PC-9 (cell line): ENCODE measurements around the gene ERC1. TPM values are rescaled to one million over a fixed set of nuclear protein-coding genes. Genes with fewer than 3 reads are reported as not detected.

Source experiments
- BruUV-seq: library from RNA; stranded (reverse); fragments of 400-500 nt; replicated peaks from 2 replicates; lab custom pipeline; 2021; lab: Mats Ljungman, UMichigan
- CTCF ChIA-PET: fragments of 300-600 bp; sonication (Branson Sonifier 250); formaldehyde crosslinking; loops from one replicate; lab custom pipeline; 2022; ENCODE audit warnings: antibody characterized with exemption; lab: Charles Lee
- POLR2A ChIA-PET: fragments of 300-600 bp; sonication (Branson Sonifier 250); formaldehyde crosslinking; loops from one replicate; lab custom pipeline; 2022; ENCODE audit warnings: antibody characterized with exemption; ENCODE audit not compliant: unreplicated experiment; lab: Charles Lee
- DNase-seq, 2 experiments: peaks; one replicate each; pipeline versions ENCODE4 v3.0.0 to v3.0.0-alpha.2; 2015 to 2022; ENCODE audit warnings: mixed read lengths in 1 of 2
- H2AFZ ChIP-seq: fragments of 200-600 bp; sonication (generic); 2 replicates; pipeline ENCODE4 v1.8.1; 2017; ENCODE audit warnings: antibody characterized with exemption
- H3F3A ChIP-seq: fragments of 200-600 bp; sonication (generic); 2 replicates; pipeline ENCODE4 v1.8.1; 2017; ENCODE audit warnings: antibody characterized with exemption, mild to moderate bottlenecking, low read depth; ENCODE audit not compliant: insufficient read depth
- H3K27ac ChIP-seq: fragments of 200-600 bp; sonication (generic); 2 replicates; pipeline ENCODE4 v1.6.1; 2016; ENCODE audit warnings: mixed run types
- H3K27me3 ChIP-seq: fragments of 200-600 bp; sonication (generic); 2 replicates; pipeline ENCODE4 v1.6.1; 2016; ENCODE audit warnings: low read depth, mixed run types; ENCODE audit not compliant: insufficient read depth
- H3K36me3 ChIP-seq: fragments of 200-600 bp; sonication (generic); 2 replicates; pipeline ENCODE4 v1.6.1; 2016; ENCODE audit warnings: low read depth, mixed run types
- H3K4me1 ChIP-seq: fragments of 200-600 bp; sonication (generic); replicated peaks from 2 replicates; pipeline ENCODE4 v1.6.1; 2016; ENCODE audit warnings: mixed run types; ENCODE audit not compliant: insufficient read depth
- H3K4me2 ChIP-seq: fragments of 200-600 bp; sonication (generic); 2 replicates; pipeline ENCODE4 v1.6.1; 2017; ENCODE audit warnings: mixed run types
- H3K4me3 ChIP-seq: fragments of 200-600 bp; sonication (generic); 2 replicates; pipeline ENCODE4 v1.6.1; 2016; ENCODE audit warnings: mixed run types
- H3K79me2 ChIP-seq: fragments of 200-600 bp; sonication (generic); 2 replicates; pipeline ENCODE4 v1.6.1; 2017; ENCODE audit warnings: low read depth, mixed run types
- H3K9me2 ChIP-seq: fragments of 200-600 bp; sonication (generic); 2 replicates; pipeline ENCODE4 v1.8.1; 2017; ENCODE audit warnings: mild to moderate bottlenecking; ENCODE audit not compliant: insufficient read depth
- H3K9me3 ChIP-seq: fragments of 200-600 bp; sonication (generic); 2 replicates; pipeline ENCODE4 v1.8.1; 2016; ENCODE audit warnings: low read depth; ENCODE audit not compliant: insufficient read depth
- H4K20me1 ChIP-seq: fragments of 200-600 bp; sonication (generic); 2 replicates; pipeline ENCODE4 v1.8.1; 2017; ENCODE audit not compliant: insufficient read depth
- CTCF ChIP-seq: fragments of 200-600 bp; sonication (generic); conservative IDR thresholded peaks from 2 replicates; pipeline ENCODE4 v1.6.1; 2017; ENCODE audit warnings: mixed run types, antibody characterized with exemption, mild to moderate bottlenecking, moderate library complexity
- EZH2 ChIP-seq: fragments of 200-600 bp; sonication (generic); IDR thresholded peaks from 2 replicates; pipeline ENCODE4 v1.8.0; 2017; ENCODE audit warnings: antibody characterized with exemption, low read depth
- intact Hi-C: fragments of 100-400 bp; cut with micrococcal nuclease; formaldehyde crosslinking; loops from one replicate; pipeline ENCODE4 v1.10.0; 2022; ENCODE audit not compliant: unreplicated experiment
- total RNA-seq: library from RNA; stranded (reverse); gene quantifications from 2 replicates; pipeline ENCODE4 v1.2.3, GENCODE V29; 2021

The ERC1 gene
- total RNA-seq, 1 experiment from 2014 or later, result 52.0 TPM

GRCh38 chr12:1293901-1294300 lies 302.9 kb downstream of the ERC1 start:
- Histone ChIP-seq H3K4me2 (no peak overlapping the region), H3K4me3 (no peak overlapping the region), H3K79me2 (no peaks in the 10 kb centered on the region), H3K27ac (no peak overlapping the region), H2AFZ (no peak overlapping the region), H4K20me1 (no peaks in the 10 kb centered on the region), H3K36me3 (no peaks in the 10 kb centered on the region), H3K4me1 (no peaks in the 10 kb centered on the region), H3F3A (no peaks in the 10 kb centered on the region), H3K27me3 (no peaks in the 10 kb centered on the region), H3K9me2 (no peaks in the 10 kb centered on the region), H3K9me3 (no peaks in the 10 kb centered on the region)
- POLR2A ChIA-PET, result no interaction called here
- DNase-seq, result no peak
- intact Hi-C loops, result no loop called here
- no TSS peak for BruUV-seq
- TF ChIP-seq EZH2 (no peak), CTCF (no peak)
- CTCF ChIA-PET, result no interaction called here

GRCh38 chr12:1297206-1297605 lies 306.2 kb downstream of the ERC1 start:
- BruUV-seq, result no TSS peak
- Histone ChIP-seq H4K20me1 (no peaks in the 10 kb centered on the region), H3F3A (no peaks in the 10 kb centered on the region), H3K9me2 (no peaks in the 10 kb centered on the region), H3K27ac (no peak overlapping the region), H3K36me3 (no peaks in the 10 kb centered on the region), H3K27me3 (no peaks in the 10 kb centered on the region), H3K4me2 (no peak overlapping the region), H3K4me1 (no peaks in the 10 kb centered on the region), H3K79me2 (no peaks in the 10 kb centered on the region), H3K4me3 (no peak overlapping the region), H3K9me3 (no peaks in the 10 kb centered on the region; the same call in 1 of the 2 replicates), H2AFZ (no peak overlapping the region)
- no peak for DNase-seq
- TF ChIP-seq CTCF, result no peak
- TF ChIP-seq EZH2, result no peak
- ChIA-PET POLR2A (no interaction called here), CTCF (no interaction called here)
- intact Hi-C loops, result no loop called here

- no peaks in the 10 kb centered on the region for H3F3A ChIP-seq
- no TSS peak for BruUV-seq
- H4K20me1 ChIP-seq, result no peaks in the 10 kb centered on the region
- no peak for DNase-seq
- ChIA-PET POLR2A (no interaction called here), CTCF (no interaction called here)
- TF ChIP-seq CTCF, result no peak
- TF ChIP-seq EZH2, result no peak
- H3K79me2 ChIP-seq, result no peaks in the 10 kb centered on the region
- intact Hi-C loops, result no loop called here
- no peaks in the 10 kb centered on the region; the same call in 1 of the 2 replicates for H3K9me3 ChIP-seq
- no peak overlapping the region for H3K4me2 ChIP-seq
- H3K9me2 ChIP-seq, result no peaks in the 10 kb centered on the region
- no peaks in the 10 kb centered on the region for H3K27me3 ChIP-seq
- H3K4me3 ChIP-seq, result no peak overlapping the region
- no peaks in the 10 kb centered on the region for H3K36me3 ChIP-seq
- no peak overlapping the region for H3K27ac ChIP-seq
- no peaks in the 10 kb centered on the region for H3K4me1 ChIP-seq
- H2AFZ ChIP-seq, result no peak overlapping the region
These were observed 306.7 kb downstream of the ERC1 start for GRCh38 chr12:1297639-1298175.
